NCI-H1092 treated with DMSO at 0.1 percent for 48 hours (cell line): ENCODE data around the gene TAF6.

Source experiments
- DNase-seq: peaks from one replicate; lab custom pipeline; 2025; lab: John Stamatoyannopoulos, UW

TAF6 gene

DNA sequence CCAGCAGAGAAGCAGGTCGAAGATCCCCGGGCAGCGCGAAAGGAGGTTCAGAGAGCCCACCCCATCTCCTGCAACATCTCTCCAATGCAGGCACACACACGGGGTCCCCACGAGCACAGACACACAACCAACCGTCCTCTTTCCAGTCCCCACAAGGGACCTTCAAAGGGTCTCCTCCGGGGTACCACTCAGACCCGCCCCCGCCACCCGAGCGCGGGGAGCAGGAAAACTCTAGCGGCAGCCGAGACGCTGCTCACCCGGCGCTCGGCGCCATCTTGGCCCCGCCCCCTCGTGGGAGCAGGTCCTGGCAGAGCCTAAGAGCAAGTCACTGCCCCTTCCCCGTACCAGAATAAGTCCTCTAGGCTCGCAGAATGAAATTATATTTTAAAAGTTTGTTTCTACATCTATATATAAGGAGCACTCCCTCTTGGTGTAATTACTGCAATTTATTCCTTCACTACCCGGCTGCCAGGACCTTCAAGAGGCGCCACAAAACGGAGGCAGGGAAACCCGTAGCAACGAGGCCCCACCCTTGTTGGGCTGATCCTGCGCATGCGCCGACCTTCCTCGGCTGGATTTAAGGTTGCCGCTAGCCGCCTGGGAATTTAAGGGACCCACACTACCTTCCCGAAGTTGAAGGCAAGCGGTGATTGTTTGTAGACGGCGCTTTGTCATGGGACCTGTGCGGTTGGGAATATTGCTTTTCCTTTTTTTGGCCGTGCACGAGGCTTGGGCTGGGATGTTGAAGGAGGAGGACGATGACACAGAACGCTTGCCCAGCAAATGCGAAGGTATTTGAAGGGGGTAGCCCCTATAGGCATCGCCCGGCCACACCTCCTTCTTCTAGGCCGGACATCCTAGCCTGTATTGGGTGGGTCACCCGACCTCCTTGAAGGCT is at the start of gene TAF6, which contains the start of gene CNPY4:
TSS of gene TAF6 (minus strand) at position 287 of the 898 bp plus-strand sequence. CDS start 5,149 bp downstream, outside the sequence.
TSS of gene CNPY4 (plus strand) at position 563 of the 898 bp plus-strand sequence. CDS start at position 674, 111 bp downstream.
- DNase-seq, result peak; percentile 97

DNA sequence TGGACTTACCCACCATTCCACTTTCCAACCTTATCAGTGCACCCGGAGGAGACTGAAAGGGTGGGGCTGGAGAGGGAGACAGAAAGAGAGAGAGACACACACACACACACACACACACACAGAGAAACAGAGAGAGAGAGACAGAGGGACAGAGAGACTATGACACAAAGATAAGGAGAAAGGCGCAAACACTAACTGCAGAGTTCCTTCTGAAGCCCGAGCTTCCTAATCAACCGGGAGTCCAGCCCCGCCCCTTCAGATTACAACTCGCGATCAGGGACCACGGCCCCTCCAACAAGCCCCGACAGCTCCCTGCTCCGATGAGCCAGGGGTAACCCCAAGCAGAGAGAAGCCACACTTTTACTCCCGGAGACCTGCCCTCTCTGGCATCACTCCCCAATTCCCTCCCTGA is 48.8 kb upstream of the TAF6 start:
- DNase-seq, result no peak

DNA sequence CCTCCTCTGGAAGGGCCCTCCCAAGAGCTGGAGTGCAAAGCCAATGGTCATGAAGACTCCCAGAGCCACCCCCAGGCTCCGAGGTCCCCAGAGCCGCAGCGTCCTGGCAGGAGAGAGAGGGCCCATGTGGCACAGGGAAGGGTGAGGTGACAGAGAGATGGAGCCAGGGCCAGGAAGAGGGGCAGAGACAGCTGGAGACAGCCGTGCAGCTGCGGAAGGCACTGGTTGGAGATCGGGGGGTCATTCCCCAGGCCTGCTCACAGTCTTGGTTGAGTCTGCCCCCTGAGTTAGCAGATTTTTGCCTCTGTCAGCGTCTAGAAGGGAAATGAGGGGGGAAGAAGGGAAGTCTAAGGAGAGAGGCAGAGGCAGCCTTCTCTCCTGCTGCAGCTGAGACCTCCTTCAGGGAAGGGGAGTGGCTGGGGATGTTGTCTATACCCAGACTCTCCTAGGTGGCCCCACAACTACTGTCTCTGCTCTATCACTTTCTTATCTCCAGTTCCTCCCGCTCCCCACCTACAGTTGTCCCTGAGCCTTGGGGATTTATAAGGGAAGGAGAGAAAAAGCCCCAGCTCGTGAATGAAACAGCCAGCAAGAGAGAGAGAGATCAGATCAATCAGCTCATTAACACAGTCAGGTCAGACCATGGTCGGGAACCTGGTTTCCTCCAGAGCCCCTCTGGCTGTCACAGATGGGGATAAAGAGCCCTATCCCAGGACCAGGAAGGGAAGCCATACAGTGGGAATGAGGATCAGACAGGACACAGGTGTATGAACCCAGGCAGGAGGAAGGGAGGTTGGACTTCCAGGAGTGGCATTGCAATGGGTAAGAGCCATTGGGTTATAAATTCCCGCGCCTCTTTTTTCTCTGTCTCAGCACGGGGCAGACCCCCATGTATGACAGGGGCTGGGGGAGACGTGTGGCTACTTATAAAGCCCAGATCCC is 48.1 kb upstream of the TAF6 start:
- no peak for DNase-seq

GRCh38 chr7:100166317-100166940 is 47.3 kb upstream of the TAF6 start:
- no peak for DNase-seq

DNA sequence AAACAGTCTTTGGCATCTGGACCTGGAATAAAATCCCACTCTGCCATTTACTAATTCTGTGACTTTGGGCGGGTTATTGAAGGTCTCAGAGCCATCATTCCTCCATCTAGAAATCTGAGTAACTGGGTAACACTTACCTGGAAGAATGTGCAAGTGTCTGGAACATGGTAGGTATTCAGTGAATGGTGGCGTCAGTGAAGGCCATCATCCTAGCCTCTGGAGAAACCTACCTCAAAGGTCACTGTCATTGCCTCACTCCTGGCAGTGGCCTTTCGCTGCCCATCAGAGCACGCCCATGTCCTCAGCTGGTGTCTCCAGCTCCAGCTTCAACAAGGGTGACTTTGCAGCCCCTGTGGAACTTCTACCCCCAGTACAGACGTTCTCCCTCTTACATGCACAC is 44.7 kb upstream of the TAF6 start:
- DNase-seq, result no peak

DNA sequence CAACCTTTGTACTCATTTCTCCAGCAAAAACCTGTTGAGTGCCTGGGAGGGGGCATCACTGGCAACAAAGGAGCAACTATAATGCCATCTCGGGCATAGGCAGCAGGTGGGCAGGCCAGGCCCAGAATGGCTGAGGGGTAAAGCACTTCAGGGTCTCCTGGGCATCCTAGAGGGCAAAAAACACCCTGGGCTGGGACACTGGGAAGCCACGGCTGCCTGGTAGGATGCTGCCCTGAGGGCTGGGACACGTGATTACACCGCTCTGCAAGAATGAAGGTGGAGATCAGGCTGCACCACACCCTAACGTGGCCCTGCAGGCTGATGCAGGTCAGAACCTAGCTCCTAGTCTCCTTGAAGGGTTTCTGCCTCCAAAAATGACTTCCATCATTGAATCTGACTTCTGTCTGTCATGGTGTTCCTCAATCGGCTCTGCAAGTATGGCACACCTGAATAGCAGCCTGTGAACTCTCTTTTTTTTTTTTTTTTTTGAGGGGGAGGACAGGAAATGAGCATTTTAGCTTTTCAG is 43.9 kb upstream of the TAF6 start:
- no peak for DNase-seq

DNA sequence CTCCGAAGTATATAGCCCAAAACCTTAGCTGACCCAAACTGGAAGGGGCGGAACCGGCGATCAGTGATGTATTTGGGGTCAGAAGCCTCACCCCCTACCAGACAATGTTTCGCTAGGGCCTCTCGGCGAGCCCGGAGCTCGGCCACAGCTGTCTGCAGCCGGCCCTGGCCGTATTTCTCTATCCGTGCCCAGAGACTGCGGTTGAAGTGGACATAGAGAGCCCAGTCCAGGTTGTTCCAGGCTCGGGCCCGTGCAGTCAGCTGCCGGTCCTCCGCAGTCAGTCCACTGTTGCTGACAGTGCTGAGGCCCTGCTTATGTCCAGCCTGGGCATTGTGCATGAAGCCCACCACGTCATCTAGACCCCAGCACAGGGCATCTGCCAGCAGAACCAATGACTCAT is 40.9 kb upstream of the TAF6 start:
- no peak for DNase-seq

- no peak for DNase-seq
Measured at GRCh38 chr7:100159099-100159623, 40.0 kb upstream of the TAF6 start.

DNA sequence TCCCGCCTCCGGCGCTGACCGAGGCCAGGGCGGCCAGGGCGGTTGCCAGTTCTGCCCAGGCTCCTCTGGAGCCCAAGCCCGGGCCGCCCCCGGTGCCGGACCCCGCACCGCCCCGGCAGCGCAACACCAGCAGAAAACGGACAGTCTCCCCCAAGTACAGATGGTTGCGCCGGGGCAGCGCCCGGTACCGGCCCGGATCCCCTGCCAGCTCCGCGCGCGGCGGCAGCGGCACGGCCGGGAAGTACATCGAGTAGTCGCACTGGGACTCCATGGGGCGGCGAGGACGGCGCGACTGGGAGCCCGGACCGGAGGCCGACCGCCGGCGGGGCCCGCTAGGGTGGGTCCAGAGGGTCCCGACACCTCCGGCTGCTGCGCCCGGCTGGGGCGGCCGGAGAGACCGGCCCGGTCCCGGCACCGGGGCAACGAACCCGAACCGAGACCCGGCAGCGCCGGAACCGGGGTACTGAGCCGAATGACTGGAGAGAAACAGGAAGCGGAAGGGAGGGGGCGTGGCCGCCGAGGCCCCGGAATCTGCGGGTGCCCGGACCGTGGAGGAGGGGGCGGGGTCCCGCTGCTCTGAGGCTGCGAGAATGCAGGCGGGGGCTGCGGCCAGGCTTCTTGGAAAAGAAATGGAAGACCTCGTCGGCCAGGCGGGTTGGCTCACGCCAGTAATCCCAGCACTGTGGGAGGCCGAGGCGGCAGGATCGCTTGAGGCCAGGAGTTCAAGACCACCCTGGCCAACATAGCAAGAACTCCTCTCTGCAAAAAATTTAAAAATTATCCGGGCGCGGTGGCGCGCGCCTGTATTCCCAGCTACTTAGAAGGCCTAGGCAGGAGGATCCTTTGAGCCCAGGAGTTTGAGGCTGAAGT is 39.3 kb upstream of the TAF6 start, which contains the start of gene TRAPPC14:
TSS of gene TRAPPC14 (minus strand) at position 495 of the 870 bp plus-strand sequence. CDS start at position 271, 224 bp downstream.
- peak; percentile 88 for DNase-seq

DNA sequence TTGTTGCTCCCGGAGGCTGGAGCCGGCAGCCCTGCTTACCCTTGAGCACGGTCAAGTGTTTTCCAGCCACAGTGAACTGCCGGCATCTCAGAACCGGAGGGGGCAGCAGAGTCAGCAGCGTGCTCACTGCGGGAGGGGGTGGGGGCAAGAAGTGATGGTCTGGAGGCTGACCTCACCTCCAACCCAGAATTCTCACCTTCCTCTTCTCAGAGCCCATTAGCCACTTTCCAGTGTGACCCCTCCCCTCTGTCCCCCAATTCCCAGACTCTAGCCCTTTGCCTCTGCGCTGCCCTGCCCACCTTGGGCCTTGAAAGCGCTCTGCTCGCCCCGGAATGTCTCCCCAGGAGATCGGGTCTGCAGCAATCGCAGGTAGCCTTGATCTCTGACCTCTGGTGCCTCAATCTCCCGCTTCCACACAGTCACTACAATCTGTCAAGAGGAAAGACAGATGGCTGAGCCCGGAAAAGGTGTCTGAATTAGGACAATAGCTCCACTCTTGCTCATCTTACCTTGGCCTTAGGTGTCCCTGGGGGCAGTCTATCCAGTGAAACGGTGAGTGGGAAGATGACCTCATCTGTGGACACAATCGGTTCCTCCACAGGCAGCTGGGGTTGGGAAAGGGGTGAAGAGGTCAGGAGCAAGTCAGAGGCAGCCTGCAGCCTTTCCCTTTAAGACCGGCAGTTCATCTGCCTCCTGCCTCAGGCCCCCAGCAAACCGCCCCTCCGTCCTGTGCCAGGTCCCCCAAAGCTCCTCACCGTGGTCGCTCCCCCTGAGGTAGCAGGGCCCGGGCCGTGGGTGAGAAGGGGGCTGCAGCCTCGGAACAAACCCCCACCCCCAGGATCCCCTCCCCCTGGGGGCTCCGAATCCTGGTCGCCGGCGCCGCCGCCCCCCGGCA is 38.4 kb upstream of the TAF6 start:
- DNase-seq, result no peak

- DNase-seq, result no peak
Measured at GRCh38 chr7:100157069-100157333, 37.8 kb upstream of the TAF6 start.

DNA sequence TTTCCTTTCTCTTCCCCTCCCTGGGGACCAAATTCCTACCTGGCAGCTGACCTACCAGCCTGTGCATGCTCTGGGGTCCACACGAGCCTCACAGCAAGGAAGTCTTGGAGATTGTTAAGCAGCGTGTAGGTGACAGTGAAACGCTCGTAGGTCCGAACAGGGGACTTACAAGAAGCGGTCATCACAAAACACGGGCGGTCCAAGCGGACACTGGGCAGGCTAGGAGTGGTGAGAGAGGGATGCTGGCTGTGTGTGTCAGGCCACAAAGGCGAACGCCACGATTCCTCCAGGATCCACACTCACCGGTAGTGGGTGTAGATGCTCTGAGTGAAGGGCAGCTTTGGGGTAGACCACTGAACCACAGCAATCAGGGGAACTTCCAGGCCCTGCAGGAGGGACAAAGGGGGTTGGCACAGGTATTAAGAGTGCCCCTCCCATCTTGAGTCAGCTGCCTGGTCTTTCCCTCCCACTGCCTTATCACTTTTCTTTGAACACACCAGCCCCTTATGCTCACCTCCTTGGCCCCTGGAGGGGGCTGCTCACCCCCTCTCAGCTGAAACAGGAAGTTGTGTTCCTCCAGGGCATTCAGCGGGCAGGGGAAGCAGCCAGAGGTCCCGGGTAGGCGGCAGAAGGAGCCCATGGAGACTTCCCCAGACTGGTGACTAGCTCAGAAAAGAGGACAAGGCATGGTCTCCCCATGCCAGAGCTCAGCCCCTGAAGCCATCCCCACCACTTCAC is 37.3 kb upstream of the TAF6 start:
- DNase-seq, result no peak

DNA sequence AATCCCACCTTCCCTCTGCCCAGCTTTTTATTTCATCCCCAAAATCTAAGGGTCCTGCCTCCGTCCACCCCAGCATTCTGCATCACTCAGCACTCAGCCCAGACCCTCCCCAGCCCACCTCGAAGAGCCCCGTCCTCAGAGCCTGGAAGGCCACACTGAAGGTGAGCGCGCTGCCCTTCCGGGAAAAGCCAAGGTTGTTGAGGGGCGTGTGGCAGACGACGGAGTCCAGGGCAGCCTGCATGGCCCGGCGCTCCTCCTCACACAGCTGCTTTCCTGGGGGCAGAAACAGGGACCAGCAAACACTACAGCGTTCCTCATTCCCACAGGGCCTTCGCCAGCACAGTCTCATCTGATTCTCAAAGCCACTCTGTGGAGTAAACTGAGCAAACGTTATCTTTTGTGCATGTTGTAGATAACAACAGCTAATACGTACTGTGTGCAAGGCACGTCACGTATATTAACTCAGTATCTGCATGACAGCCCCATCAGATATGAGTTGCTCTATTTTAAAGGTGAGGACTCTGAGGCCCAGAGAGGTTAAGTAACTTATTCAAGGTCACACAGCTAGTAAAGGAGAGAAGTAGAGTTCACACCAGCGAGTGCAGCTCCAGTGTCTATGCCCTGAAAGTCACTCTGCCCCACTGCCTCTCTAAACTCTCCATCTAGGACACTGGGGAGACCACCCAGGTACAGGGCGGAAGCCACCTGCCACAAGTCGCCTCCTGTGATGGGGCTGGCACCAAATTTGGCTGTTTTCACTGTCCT is 36.6 kb upstream of the TAF6 start:
- no peak for DNase-seq

DNA sequence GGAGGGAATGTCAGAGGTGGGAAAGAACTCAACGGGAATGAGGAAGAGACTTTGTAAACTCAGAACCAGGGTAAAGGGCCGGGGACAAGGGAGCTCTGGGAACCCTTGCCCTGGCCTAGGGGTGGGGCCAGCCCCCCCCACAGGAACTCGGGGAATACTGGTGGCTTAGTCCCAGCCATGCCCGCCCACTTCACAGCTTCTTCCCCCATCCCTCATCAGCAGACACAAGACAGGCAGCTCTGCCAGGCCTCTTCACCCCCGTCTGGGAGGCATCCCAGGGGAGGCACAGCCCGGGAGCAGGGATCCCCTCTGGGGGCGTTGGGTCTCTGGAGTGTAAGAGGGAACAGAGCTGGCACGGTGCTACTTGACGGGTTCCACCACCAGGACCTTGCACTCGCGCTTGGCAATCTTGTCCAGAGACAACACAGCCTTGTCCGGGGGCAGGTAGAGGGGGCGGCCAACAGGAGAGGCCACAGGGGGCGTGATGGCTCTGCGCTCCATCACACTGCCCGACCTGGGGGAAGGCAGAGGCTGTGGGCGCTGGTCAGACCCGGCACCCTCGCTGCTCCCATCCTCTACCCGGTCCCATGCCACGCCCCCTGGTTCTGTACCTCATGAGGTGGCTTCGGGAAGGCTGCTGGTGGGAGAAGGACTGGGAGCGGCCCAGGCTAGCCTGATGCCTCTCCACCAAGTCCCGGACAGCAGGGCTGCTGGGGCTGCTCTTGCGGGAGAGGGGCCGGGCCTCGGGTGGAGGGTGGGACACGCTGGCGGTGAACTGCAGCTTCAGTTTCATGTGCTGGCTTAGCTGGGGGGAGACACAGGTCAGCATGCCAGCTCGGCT is 35.7 kb upstream of the TAF6 start:
- no peak for DNase-seq

- no peak for DNase-seq
Measured at GRCh38 chr7:100153708-100154535, 34.8 kb upstream of the TAF6 start.

GRCh38 chr7:100152937-100153666 is 33.9 kb upstream of the TAF6 start:
- DNase-seq, result no peak
